Measurements from ENCODE around the gene ASL. TPM values are rescaled to one million over a fixed set of nuclear protein-coding genes. Genes with fewer than 3 reads are reported as not detected.
A peak's percentile ranks its signal among the peaks of the same experiment; 100 is the strongest.
"Not testable (repeated sequence)": the region's sequence is repeated elsewhere in the genome, so short reads cannot be mapped to it uniquely, and the experiment has no call there.

ASL gene
- total RNA-seq, 1 experiment from 2014 or later = 19.0 TPM

- BruUV-seq (replicated peaks) = no TSS peak
- ChIA-PET CTCF (interaction anchor here (0.7 kb wide), 1 partner anchor 181 kb away, joined by 11 read pairs; no protein-coding TSS in a partner anchor), POLR2A (ENCODE audit: unreplicated experiment) (interaction anchor here (0.6 to 0.7 kb wide), 4 partner anchors 15 to 745 kb away, joined by 4 to 11 read pairs (median 6); partner anchors contain the start of genes ASL and CRCP)
- Histone ChIP-seq H2AFZ (peak overlapping the region; percentile 75), H3K27ac (peak overlapping the region; percentile 66), H3K9me3 (ENCODE audit: insufficient read depth, low read depth) (no peaks in the 10 kb centered on the region), H3K79me2 (ENCODE audit: low read depth) (no peaks in the 10 kb centered on the region), H3K4me2 (peak overlapping the region; percentile 83), H4K20me1 (ENCODE audit: insufficient read depth) (no peaks in the 10 kb centered on the region), H3K36me3 (ENCODE audit: low read depth) (no peaks in the 10 kb centered on the region), H3K27me3 (ENCODE audit: insufficient read depth, low read depth) (no peaks in the 10 kb centered on the region), H3K9me2 (ENCODE audit: insufficient read depth) (no peaks in the 10 kb centered on the region), H3K4me1 (replicated peaks; ENCODE audit: insufficient read depth) (peaks cover 10% of the 10 kb centered on the region), H3K4me3 (peak overlapping the region; percentile 49; the same call in 1 of the 2 replicates), H3F3A (ENCODE audit: insufficient read depth, low read depth) (peaks cover 19% of the 10 kb centered on the region)
- peak; percentile 85 to 89 for DNase-seq
- TF ChIP-seq EZH2 (IDR thresholded peaks at IDR 0.05; ENCODE audit: low read depth) = no peak
- no peak for TF ChIP-seq CTCF (conservative IDR thresholded peaks at IDR 0.05)
- intact Hi-C loops (cut with micrococcal nuclease; ENCODE audit: unreplicated experiment) = no loop called here
These were observed 24.2 kb downstream of the ASL start for GRCh38 chr7:66099551-66100407.

GRCh38 chr7:66100408-66101050 lies 24.9 kb downstream of the ASL start:
- Histone ChIP-seq H3K27me3 (ENCODE audit: insufficient read depth, low read depth) (no peaks in the 10 kb centered on the region), H3K27ac (peak overlapping the region; percentile 66), H4K20me1 (ENCODE audit: insufficient read depth) (no peaks in the 10 kb centered on the region), H3K4me2 (peak overlapping the region; percentile 83), H3K9me2 (ENCODE audit: insufficient read depth) (no peaks in the 10 kb centered on the region), H3K79me2 (ENCODE audit: low read depth) (no peaks in the 10 kb centered on the region), H2AFZ (peak overlapping the region; percentile 75), H3K9me3 (ENCODE audit: insufficient read depth, low read depth) (no peaks in the 10 kb centered on the region), H3K36me3 (ENCODE audit: low read depth) (no peaks in the 10 kb centered on the region), H3F3A (ENCODE audit: insufficient read depth, low read depth) (peaks cover 19% of the 10 kb centered on the region), H3K4me1 (replicated peaks; ENCODE audit: insufficient read depth) (peaks cover 10% of the 10 kb centered on the region), H3K4me3 (peak overlapping the region; percentile 49; the same call in 1 of the 2 replicates)
- DNase-seq = no peak
- intact Hi-C loops (cut with micrococcal nuclease; ENCODE audit: unreplicated experiment) = no loop called here
- BruUV-seq (replicated peaks) = TSS peak; percentile 43
- ChIA-PET CTCF (interaction anchor here (0.7 kb wide), 1 partner anchor 180 kb away, joined by 11 read pairs; no protein-coding TSS in a partner anchor), POLR2A (ENCODE audit: unreplicated experiment) (interaction anchor here (0.6 to 0.7 kb wide), 6 partner anchors 14 to 1202 kb away, joined by 3 to 11 read pairs (median 4); partner anchors contain the start of genes ASL and CRCP)
- no peak for TF ChIP-seq CTCF (conservative IDR thresholded peaks at IDR 0.05)
- TF ChIP-seq EZH2 (IDR thresholded peaks at IDR 0.05; ENCODE audit: low read depth) = no peak

GRCh38 chr7:66102168-66102567 lies 26.5 kb downstream of the ASL start:
- DNase-seq; BruUV-seq (replicated peaks); H3K36me3 ChIP-seq (ENCODE audit: low read depth); H3K9me2 ChIP-seq (ENCODE audit: insufficient read depth); H4K20me1 ChIP-seq (ENCODE audit: insufficient read depth); H3K9me3 ChIP-seq (ENCODE audit: insufficient read depth, low read depth); POLR2A ChIA-PET (ENCODE audit: unreplicated experiment); H2AFZ ChIP-seq; H3K27ac ChIP-seq; H3K27me3 ChIP-seq (ENCODE audit: insufficient read depth, low read depth); H3K4me2 ChIP-seq; intact Hi-C loops (cut with micrococcal nuclease; ENCODE audit: unreplicated experiment); H3K4me3 ChIP-seq; H3K79me2 ChIP-seq (ENCODE audit: low read depth): not testable (repeated sequence)
- Histone ChIP-seq H3F3A (ENCODE audit: insufficient read depth, low read depth) (peaks cover 18% of the 10 kb centered on the region), H3K4me1 (replicated peaks; ENCODE audit: insufficient read depth) (peaks cover 10% of the 10 kb centered on the region)
- CTCF ChIA-PET = interaction anchor here (0.6 kb wide), 1 partner anchor 115 kb away, joined by 3 read pairs; no protein-coding TSS in a partner anchor

- Histone ChIP-seq H3F3A (ENCODE audit: insufficient read depth, low read depth) (peaks cover 12% of the 10 kb centered on the region), H3K4me1 (replicated peaks; ENCODE audit: insufficient read depth) (peaks cover 10% of the 10 kb centered on the region), H3K27ac (0 out of 2 replicates have a peak overlapping the region, but pooled peaks have one; percentile 12)
- BruUV-seq (replicated peaks); H3K27me3 ChIP-seq (ENCODE audit: insufficient read depth, low read depth); H3K79me2 ChIP-seq (ENCODE audit: low read depth); POLR2A ChIA-PET (ENCODE audit: unreplicated experiment); CTCF ChIA-PET; H3K36me3 ChIP-seq (ENCODE audit: low read depth); intact Hi-C loops (cut with micrococcal nuclease; ENCODE audit: unreplicated experiment); H3K4me2 ChIP-seq; DNase-seq; H3K9me3 ChIP-seq (ENCODE audit: insufficient read depth, low read depth); H2AFZ ChIP-seq; H3K4me3 ChIP-seq; H4K20me1 ChIP-seq (ENCODE audit: insufficient read depth); H3K9me2 ChIP-seq (ENCODE audit: insufficient read depth): not testable (repeated sequence)
These were observed 28.4 kb downstream of the ASL start for GRCh38 chr7:66103994-66104393.

Data from PC-9 (cell line).